WI38 (cell line): Measurements from ENCODE around the gene THSD7B.

Source experiments
- H3K4me3 ChIP-seq: 2 replicates; pipeline ENCODE4 v1.5.1; 2011; ENCODE audit warnings: low read depth, mild to moderate bottlenecking, control low read depth, low read length
- TF ChIP-seq, protein P1 (sequence below): IDR thresholded peaks from 2 replicates; pipeline ENCODE4 v1.5.1; 2012; ENCODE audit warnings: low read depth, mild to moderate bottlenecking, control low read depth, low read length

THSD7B gene

GRCh38 chr2:137449454-137449853 is 684.1 kb downstream of the THSD7B start:
- H3K4me3 ChIP-seq, result no peak overlapping the region

GRCh38 chr2:137454886-137455285 is 689.5 kb downstream of the THSD7B start:
- no peak overlapping the region for H3K4me3 ChIP-seq
- TF ChIP-seq, protein P1, sequence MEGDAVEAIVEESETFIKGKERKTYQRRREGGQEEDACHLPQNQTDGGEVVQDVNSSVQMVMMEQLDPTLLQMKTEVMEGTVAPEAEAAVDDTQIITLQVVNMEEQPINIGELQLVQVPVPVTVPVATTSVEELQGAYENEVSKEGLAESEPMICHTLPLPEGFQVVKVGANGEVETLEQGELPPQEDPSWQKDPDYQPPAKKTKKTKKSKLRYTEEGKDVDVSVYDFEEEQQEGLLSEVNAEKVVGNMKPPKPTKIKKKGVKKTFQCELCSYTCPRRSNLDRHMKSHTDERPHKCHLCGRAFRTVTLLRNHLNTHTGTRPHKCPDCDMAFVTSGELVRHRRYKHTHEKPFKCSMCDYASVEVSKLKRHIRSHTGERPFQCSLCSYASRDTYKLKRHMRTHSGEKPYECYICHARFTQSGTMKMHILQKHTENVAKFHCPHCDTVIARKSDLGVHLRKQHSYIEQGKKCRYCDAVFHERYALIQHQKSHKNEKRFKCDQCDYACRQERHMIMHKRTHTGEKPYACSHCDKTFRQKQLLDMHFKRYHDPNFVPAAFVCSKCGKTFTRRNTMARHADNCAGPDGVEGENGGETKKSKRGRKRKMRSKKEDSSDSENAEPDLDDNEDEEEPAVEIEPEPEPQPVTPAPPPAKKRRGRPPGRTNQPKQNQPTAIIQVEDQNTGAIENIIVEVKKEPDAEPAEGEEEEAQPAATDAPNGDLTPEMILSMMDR, result no peak

More at GRCh38 chr2:137449454-137449853, 684.1 kb downstream of the THSD7B start:
- TF ChIP-seq, protein P1, result no peak

DNA sequence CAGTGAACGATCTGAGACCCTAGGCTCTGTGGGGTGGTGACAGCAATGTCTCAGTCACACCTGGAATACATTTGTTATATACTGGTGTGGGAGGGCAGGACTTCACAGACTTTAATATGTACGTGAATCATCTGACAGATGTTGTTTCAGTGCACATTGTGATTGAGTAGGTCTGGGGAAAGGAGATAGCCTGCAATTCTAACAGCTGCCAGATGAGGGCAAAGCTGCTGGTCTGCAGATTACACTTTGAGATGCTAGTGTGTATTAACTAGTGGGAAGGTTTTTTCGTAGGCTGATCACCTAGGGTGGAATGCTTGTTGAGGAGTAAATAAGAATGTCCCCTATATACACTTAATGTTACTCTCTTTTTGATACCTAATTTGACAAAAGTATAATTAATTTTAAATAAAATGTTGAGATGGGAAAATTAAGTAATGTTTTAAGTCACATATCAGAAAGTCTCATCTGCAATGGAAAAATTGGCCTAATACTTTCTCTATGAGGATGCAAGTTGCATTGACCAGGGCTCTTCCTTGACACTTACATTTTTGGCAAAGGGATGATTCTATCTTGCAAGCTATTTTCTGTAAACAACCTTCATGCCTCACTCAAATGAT is 702.0 kb downstream of the THSD7B start:
- H3K4me3 ChIP-seq, result no peak overlapping the region
- TF ChIP-seq, protein P1, result no peak

- no peak overlapping the region for H3K4me3 ChIP-seq
- TF ChIP-seq, protein P1, result no peak
Measured at GRCh38 chr2:137493261-137493660, 727.9 kb downstream of the THSD7B start.

- H3K4me3 ChIP-seq, result no peak overlapping the region
- TF ChIP-seq, protein P1, result no peak
Measured at GRCh38 chr2:137500599-137500998, 735.3 kb downstream of the THSD7B start.

DNA sequence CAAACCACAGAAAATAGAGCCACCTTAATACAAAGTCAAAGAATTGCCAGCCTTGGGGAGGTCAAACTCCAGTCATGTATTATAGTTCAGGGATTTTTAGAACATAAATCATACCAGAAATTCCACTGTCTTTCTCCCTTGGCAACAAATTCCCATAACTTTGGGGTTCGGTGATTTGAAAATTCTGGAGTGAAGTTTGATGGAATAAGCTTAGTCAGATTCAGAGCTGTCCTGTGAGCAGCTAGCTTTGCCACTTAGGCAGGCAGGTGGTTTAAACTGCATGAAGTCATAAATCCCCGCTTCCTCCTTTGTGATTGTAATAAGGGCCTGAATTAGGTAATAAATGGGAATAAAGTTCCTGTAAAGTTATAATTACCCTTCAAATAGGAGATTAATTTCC is 741.9 kb downstream of the THSD7B start:
- no peak overlapping the region for H3K4me3 ChIP-seq
- TF ChIP-seq, protein P1, result no peak

DNA sequence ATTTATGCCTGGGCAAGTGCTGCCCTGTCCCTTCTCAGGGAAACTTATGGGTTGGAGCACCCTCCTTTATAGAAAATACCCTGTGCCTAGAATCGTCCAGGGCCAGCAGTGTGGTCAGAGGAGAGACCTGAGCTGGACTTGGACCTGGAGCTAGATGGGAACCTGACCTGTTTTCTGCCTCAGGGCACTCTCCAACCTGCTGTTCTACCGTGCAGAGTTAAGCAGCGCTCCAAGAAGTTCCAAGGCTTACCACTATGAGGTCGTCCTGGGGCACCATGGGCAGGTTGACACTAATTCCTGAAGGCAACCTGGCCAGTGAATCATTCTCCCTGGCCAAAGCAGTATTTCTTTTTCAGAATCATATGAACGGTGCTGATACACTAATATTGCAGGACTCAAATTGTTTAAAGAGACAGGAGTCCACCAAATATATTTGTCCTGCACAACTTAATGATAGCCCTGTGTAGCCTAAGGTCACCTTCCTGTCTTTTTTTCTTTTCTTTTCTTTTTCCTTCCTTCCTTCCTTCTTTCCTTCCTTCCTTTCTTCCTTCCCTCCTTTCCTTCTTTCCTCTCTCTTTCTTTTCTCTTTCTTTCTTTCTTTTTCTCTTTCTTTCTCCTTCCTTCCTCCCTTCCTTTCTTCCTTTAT is 743.5 kb downstream of the THSD7B start:
- H3K4me3 ChIP-seq, result no peak overlapping the region
- TF ChIP-seq, protein P1, result no peak
